Neural progenitor cell (in vitro differentiated cells): Measurements from ENCODE around the gene NDUFA6. TPM values are rescaled to one million over a fixed set of nuclear protein-coding genes. Genes with fewer than 3 reads are reported as not detected.

Experiments used
- DNase-seq: peaks from one replicate; pipeline ENCODE4 v3.0.0-alpha.2; 2016; ENCODE audit warnings: low spot score
- H2AFZ ChIP-seq: fragments of 200-600 bp; sonication (generic); replicated peaks from 2 replicates; pipeline ENCODE4 v1.6.1; 2016; ENCODE audit warnings: antibody characterized with exemption
- H3F3A ChIP-seq: fragments of 200-600 bp; sonication (generic); 2 replicates; pipeline ENCODE4 v1.6.1; 2016; ENCODE audit warnings: antibody characterized with exemption, low read depth
- H3K27ac ChIP-seq: fragments of 200-600 bp; sonication (generic); 2 replicates; pipeline ENCODE4 v1.5.1; 2016; ENCODE audit warnings: mild to moderate bottlenecking
- H3K27me3 ChIP-seq: fragments of 200-600 bp; sonication (generic); 2 replicates; pipeline ENCODE4 v1.6.1; 2016; ENCODE audit warnings: mild to moderate bottlenecking, moderate library complexity
- H3K36me3 ChIP-seq: fragments of 200-600 bp; sonication (generic); 2 replicates; pipeline ENCODE4 v1.5.1; 2016
- H3K4me1 ChIP-seq: fragments of 200-600 bp; sonication (generic); 2 replicates; pipeline ENCODE4 v1.6.1; 2016; ENCODE audit warnings: mixed run types
- H3K4me2 ChIP-seq: fragments of 200-600 bp; sonication (generic); 2 replicates; pipeline ENCODE4 v1.6.1; 2016
- H3K4me3 ChIP-seq: fragments of 200-600 bp; sonication (generic); 2 replicates; pipeline ENCODE4 v1.5.1; 2016
- H3K79me2 ChIP-seq: fragments of 200-600 bp; sonication (generic); 2 replicates; pipeline ENCODE4 v1.6.1; 2016; ENCODE audit warnings: low read depth
- H3K9ac ChIP-seq: fragments of 200-600 bp; sonication (generic); 2 replicates; pipeline ENCODE4 v1.6.1; 2016
- H3K9me3 ChIP-seq: fragments of 200-600 bp; sonication (generic); 2 replicates; pipeline ENCODE4 v1.5.1; 2016; ENCODE audit warnings: low read depth
- H4K20me1 ChIP-seq: fragments of 200-600 bp; sonication (generic); 2 replicates; pipeline ENCODE4 v1.6.1; 2016; ENCODE audit warnings: low read depth
- H3K27ac Mint-ChIP-seq: 3 replicates; pipeline ENCODE4 v1.8.0; 2021; ENCODE audit warnings: mixed read lengths
- H3K27me3 Mint-ChIP-seq: 2 replicates; pipeline ENCODE4 v1.8.0; 2022; ENCODE audit warnings: low read depth, mild to moderate bottlenecking, inconsistent platforms, moderate library complexity, mixed read lengths; ENCODE audit not compliant: insufficient read depth
- H3K36me3 Mint-ChIP-seq: 3 replicates; pipeline ENCODE4 v1.8.0; 2021; ENCODE audit warnings: mixed read lengths
- H3K4me1 Mint-ChIP-seq: 3 replicates; pipeline ENCODE4 v1.8.0; 2021; ENCODE audit warnings: mixed read lengths
- H3K4me3 Mint-ChIP-seq: 3 replicates; pipeline ENCODE4 v1.8.0; 2021; ENCODE audit warnings: mild to moderate bottlenecking, moderate library complexity, mixed read lengths
- H3K9me3 Mint-ChIP-seq: 3 replicates; pipeline ENCODE4 v1.8.0; 2020; ENCODE audit warnings: mixed read lengths
- EZH2 ChIP-seq: fragments of 200-600 bp; sonication (generic); IDR thresholded peaks from 2 replicates; pipeline ENCODE4 v1.6.1; 2017; ENCODE audit warnings: antibody characterized with exemption, mild to moderate bottlenecking, moderate library complexity
- EZH2phosphoT487 ChIP-seq: fragments of 200-600 bp; sonication (generic); IDR thresholded peaks from 2 replicates; pipeline ENCODE4 v1.6.1; 2017; ENCODE audit warnings: antibody characterized with exemption
- total RNA-seq: library from RNA; depleted of rRNA; stranded (reverse); fragments of >200 nt; gene quantifications from 2 replicates; pipeline ENCODE4 v1.2.3, GENCODE V29; 2015; ENCODE audit warnings: low replicate concordance
- TF ChIP-seq, protein P1 (sequence below): fragments of 200-600 bp; sonication (generic); IDR thresholded peaks from 2 replicates; pipeline ENCODE4 v1.5.1; 2017; ENCODE audit warnings: antibody characterized with exemption, mild to moderate bottlenecking

Gene NDUFA6
- total RNA-seq, 1 donor from 2014 or later = 132 TPM

DNA sequence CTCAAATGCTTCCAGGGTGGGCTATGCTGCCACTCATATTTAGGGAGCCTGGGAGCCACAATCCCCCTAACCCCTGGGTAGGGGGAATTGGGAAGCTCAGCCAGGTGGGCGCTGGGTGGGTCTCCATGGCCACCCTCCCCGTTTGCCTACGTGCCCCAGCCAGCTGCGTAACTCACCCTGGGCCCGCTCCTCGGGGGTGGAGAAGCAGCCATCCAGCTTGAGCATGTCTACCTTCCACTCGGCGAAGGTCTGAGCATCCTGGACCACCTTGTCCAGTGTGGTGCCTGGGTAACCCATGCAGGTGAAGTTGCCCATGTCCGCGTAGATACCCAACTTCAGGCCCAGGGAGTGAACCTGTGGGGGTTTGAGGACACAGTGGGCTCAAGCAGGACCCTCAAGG lies 23.6 kb downstream of the NDUFA6 start:
- Histone ChIP-seq H4K20me1 (peaks cover 5% of the 10 kb centered on the region), H3K79me2 (peaks cover 4% of the 10 kb centered on the region), H3F3A (peaks cover 9% of the 10 kb centered on the region), H3K4me2 (no peak overlapping the region), H2AFZ (no peak overlapping the region), H3K4me3 (no peak overlapping the region), H3K27ac (no peak overlapping the region), H3K9me3 (no peaks in the 10 kb centered on the region), H3K27me3 (no peaks in the 10 kb centered on the region), H3K9ac (no peak overlapping the region), H3K4me1 (peaks cover 9% of the 10 kb centered on the region), H3K36me3 (no peaks in the 10 kb centered on the region)
- Mint-ChIP-seq H3K9me3 (no peaks in the 10 kb centered on the region), H3K4me1 (peaks cover 28% of the 10 kb centered on the region), H3K4me3 (no peak overlapping the region), H3K36me3 (peaks cover 18% of the 10 kb centered on the region), H3K27ac (no peak overlapping the region), H3K27me3 (peaks cover 5% of the 10 kb centered on the region)
- DNase-seq = no peak
- TF ChIP-seq, protein P1, sequence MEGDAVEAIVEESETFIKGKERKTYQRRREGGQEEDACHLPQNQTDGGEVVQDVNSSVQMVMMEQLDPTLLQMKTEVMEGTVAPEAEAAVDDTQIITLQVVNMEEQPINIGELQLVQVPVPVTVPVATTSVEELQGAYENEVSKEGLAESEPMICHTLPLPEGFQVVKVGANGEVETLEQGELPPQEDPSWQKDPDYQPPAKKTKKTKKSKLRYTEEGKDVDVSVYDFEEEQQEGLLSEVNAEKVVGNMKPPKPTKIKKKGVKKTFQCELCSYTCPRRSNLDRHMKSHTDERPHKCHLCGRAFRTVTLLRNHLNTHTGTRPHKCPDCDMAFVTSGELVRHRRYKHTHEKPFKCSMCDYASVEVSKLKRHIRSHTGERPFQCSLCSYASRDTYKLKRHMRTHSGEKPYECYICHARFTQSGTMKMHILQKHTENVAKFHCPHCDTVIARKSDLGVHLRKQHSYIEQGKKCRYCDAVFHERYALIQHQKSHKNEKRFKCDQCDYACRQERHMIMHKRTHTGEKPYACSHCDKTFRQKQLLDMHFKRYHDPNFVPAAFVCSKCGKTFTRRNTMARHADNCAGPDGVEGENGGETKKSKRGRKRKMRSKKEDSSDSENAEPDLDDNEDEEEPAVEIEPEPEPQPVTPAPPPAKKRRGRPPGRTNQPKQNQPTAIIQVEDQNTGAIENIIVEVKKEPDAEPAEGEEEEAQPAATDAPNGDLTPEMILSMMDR = no peak
- TF ChIP-seq EZH2phosphoT487 = no peak
- TF ChIP-seq EZH2 = no peak

DNA sequence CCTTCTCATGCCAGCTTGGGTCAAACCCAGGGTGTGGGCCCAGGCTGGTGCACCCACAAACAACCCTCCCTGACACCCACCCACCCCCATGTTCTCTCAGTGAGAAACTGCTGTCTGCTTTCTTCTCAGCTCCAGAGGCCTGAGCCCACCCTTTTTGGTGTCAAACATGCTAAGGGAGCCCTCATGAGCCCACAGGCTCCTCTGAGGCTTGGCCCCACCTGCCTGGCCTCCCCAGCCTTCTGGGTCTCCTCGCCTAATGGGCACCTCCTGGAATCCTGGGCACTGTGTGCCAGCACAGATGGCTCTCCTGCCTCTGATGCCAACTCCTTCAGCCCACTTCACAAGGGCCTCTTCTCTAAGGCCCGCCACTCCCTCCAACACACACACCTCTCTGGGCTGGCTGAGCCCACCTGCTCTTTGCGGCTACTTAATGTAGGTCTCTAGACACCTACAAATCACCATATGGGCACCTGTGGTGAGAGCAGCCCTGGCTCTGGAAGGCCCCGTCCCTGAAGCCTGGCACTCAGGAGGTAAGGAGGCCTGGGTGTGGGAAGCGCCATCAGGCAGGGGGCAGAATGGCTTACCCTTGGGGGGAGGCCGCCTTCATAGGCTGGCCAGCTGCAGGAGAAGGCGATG lies 24.3 kb downstream of the NDUFA6 start:
- no peaks in the 10 kb centered on the region for H3K9me3 Mint-ChIP-seq
- TF ChIP-seq EZH2phosphoT487 = no peak
- TF ChIP-seq EZH2 = no peak
- TF ChIP-seq, protein P1 = no peak

DNA sequence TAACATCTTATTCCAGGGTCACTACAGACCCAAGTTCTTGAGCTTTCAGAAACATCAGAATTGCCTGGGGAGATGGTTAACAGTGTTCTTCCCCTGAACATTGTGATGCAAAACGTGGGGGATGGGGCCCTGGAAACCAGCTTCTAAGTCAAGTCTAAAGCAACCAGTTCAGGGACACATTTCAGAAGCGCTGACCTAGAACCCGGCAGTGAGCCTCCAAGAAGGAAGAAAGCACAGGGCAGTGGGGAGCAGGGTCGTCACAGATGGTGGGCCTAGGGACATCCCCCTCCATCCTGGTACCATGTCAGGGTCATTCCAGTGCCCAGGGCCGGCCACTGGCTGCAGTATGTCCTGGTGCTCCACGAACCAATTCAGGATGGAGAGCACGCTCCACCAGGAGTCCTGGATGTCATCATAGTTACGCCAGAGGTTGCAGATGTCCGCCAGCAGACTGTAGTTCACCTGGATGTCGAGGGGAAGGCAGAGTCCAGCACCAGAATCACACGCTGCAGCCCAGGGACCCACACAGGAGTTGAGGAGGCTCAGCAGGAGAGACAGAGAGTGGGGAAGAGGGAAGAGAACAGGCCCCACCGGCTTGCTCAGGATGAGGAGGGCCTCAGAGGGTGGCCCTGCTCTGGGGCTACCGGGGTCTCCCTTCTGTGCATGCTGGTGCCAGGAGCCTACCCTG lies 25.0 kb downstream of the NDUFA6 start:
- Histone ChIP-seq H3K4me3 (no peak overlapping the region), H3K27ac (no peak overlapping the region), H3K9ac (no peak overlapping the region), H2AFZ (no peak overlapping the region), H3K36me3 (no peaks in the 10 kb centered on the region), H3F3A (peaks cover 9% of the 10 kb centered on the region), H4K20me1 (peaks cover 5% of the 10 kb centered on the region), H3K4me1 (peaks cover 4% of the 10 kb centered on the region), H3K4me2 (no peak overlapping the region), H3K9me3 (no peaks in the 10 kb centered on the region), H3K79me2 (peaks cover 4% of the 10 kb centered on the region), H3K27me3 (no peaks in the 10 kb centered on the region)
- Mint-ChIP-seq H3K4me3 (no peak overlapping the region), H3K27ac (peak overlapping the region; percentile 39), H3K4me1 (peaks cover 15% of the 10 kb centered on the region), H3K36me3 (peaks cover 23% of the 10 kb centered on the region), H3K27me3 (peaks cover 3% of the 10 kb centered on the region), H3K9me3 (no peaks in the 10 kb centered on the region)
- TF ChIP-seq, protein P1 = no peak
- no peak for TF ChIP-seq EZH2phosphoT487
- TF ChIP-seq EZH2 = no peak
- no peak for DNase-seq

More for the DNA sequence above, 24.3 kb downstream of the NDUFA6 start:
- H3K4me1 ChIP-seq = peaks cover 4% of the 10 kb centered on the region
- no peaks in the 10 kb centered on the region for H3K9me3 ChIP-seq
- peaks cover 5% of the 10 kb centered on the region for H3K27me3 Mint-ChIP-seq
- no peak overlapping the region for H3K4me3 Mint-ChIP-seq
- H2AFZ ChIP-seq = no peak overlapping the region
- peaks cover 21% of the 10 kb centered on the region for H3K4me1 Mint-ChIP-seq
- peaks cover 4% of the 10 kb centered on the region for H3K79me2 ChIP-seq
- H3K36me3 Mint-ChIP-seq = peaks cover 18% of the 10 kb centered on the region
- DNase-seq = no peak
- H4K20me1 ChIP-seq = peaks cover 5% of the 10 kb centered on the region
- H3K4me2 ChIP-seq = no peak overlapping the region
- no peak overlapping the region for H3K27ac Mint-ChIP-seq
- H3K9ac ChIP-seq = no peak overlapping the region
- no peak overlapping the region for H3K4me3 ChIP-seq
- H3K27ac ChIP-seq = no peak overlapping the region
- H3K27me3 ChIP-seq = no peaks in the 10 kb centered on the region
- no peaks in the 10 kb centered on the region for H3K36me3 ChIP-seq
- peaks cover 9% of the 10 kb centered on the region for H3F3A ChIP-seq
